A549 (cell line): ENCODE measurements around the gene SYTL3. TPM values are rescaled to one million over a fixed set of nuclear protein-coding genes. Genes with fewer than 3 reads are reported as not detected.

ENCODE experiments used
- ATAC-seq, 2 experiments: fragments of 200-7000 bp in 1 of 2; fragments of >200 bp in 1 of 2; cut with Nextera tagmentation in 1 of 2; cut with Tn5 transposase in 1 of 2; 3 replicates each; pipeline versions ENCODE4 v1.8.0 to v1.9.1; 2018 to 2020; ENCODE audit warnings: mild to moderate bottlenecking in 1 of 2, moderate library complexity in 1 of 2
- CTCF ChIA-PET: fragments of 300-600 bp; sonication (Branson Sonifier 250); formaldehyde crosslinking; extraction: SDS; loops from one replicate; lab custom pipeline; 2021; ENCODE audit warnings: antibody characterized with exemption, inconsistent platforms; lab: Yijun Ruan, JAX
- POLR2A ChIA-PET: fragments of 350-600 bp; formaldehyde crosslinking; extraction: SDS; loops from one replicate; lab custom pipeline; 2021; ENCODE audit warnings: antibody characterized with exemption, inconsistent platforms; lab: Yijun Ruan, JAX
- DNase-seq, 2 experiments: peaks; one replicate each; pipeline versions ENCODE4 v3.0.0 to v3.0.0-alpha.2; 2011 to 2016; ENCODE audit warnings: low read depth in 1 of 2, low spot score in 1 of 2
- FAIRE-seq: peaks from 2 replicates; lab custom pipeline; 2011; peaks lifted over from hg19 to GRCh38; lab: Jason Lieb, UNC
- H3K27ac ChIP-seq, 2 experiments: fragments of >200 bp; sonication (Bioruptor Twin); formaldehyde crosslinking; 3 replicates each; pipeline ENCODE4 v1.5.1; 2016 to 2017
- H3K4me1 ChIP-seq: fragments of >200 bp; sonication (Bioruptor Twin); formaldehyde crosslinking; 3 replicates; pipeline ENCODE4 v1.6.1; 2016
- H3K4me2 ChIP-seq: fragments of >200 bp; sonication (Bioruptor Twin); formaldehyde crosslinking; 3 replicates; pipeline ENCODE4 v1.6.1; 2016
- H3K4me3 ChIP-seq: fragments of >200 bp; sonication (Bioruptor Twin); formaldehyde crosslinking; 3 replicates; pipeline ENCODE4 v1.5.1; 2016
- H3K9me3 ChIP-seq: fragments of >200 bp; sonication (Bioruptor Twin); formaldehyde crosslinking; 3 replicates; pipeline ENCODE4 v1.6.1; 2016
- BCL3 ChIP-seq: fragments of >200 bp; sonication (Bioruptor Twin); formaldehyde crosslinking; IDR thresholded peaks from 3 replicates; pipeline ENCODE4 v1.6.1; 2016
- CBX2 ChIP-seq: fragments of 200-600 bp; sonication (generic); IDR thresholded peaks from 2 replicates; pipeline ENCODE4 v1.6.1; 2016; ENCODE audit warnings: low read depth, mild to moderate bottlenecking, borderline replicate concordance
- CBX8 ChIP-seq: fragments of 200-600 bp; sonication (generic); IDR thresholded peaks from 2 replicates; pipeline ENCODE4 v1.6.1; 2016
- CHD2 ChIP-seq: fragments of 150-350 bp; IDR thresholded peaks from 2 replicates; pipeline ENCODE4 v1.6.1; 2014; ENCODE audit warnings: low read length; ENCODE audit not compliant: partially characterized antibody
- E2F6 ChIP-seq: IDR thresholded peaks from 2 replicates; pipeline ENCODE4 v1.6.1; 2012; ENCODE audit warnings: low read depth, borderline replicate concordance
- EHF ChIP-seq: fragments of 250-450 bp; sonication (Bioruptor Pico); IDR thresholded peaks from 2 replicates; pipeline ENCODE4 v1.5.0; 2020; ENCODE audit warnings: mild to moderate bottlenecking
- ESRRA ChIP-seq: fragments of 150-350 bp; IDR thresholded peaks from 2 replicates; pipeline ENCODE4 v1.6.1; 2014; ENCODE audit warnings: mild to moderate bottlenecking, low read length, borderline replicate concordance
- FOSB ChIP-seq: fragments of 250-450 bp; sonication (Bioruptor Pico); IDR thresholded peaks from 2 replicates; pipeline ENCODE4 v1.5.0; 2020; ENCODE audit warnings: mild to moderate bottlenecking, moderate library complexity
- HDAC2 ChIP-seq: fragments of 200-600 bp; sonication (generic); IDR thresholded peaks from 2 replicates; pipeline ENCODE4 v1.6.1; 2016
- HES2 ChIP-seq: fragments of >200 bp; sonication (Bioruptor Twin); formaldehyde crosslinking; IDR thresholded peaks from 2 replicates; pipeline ENCODE4 v1.6.1; 2016
- HEYL ChIP-seq: fragments of 250-450 bp; sonication (Bioruptor Pico); IDR thresholded peaks from 2 replicates; pipeline ENCODE4 v1.8.0; 2021; ENCODE audit warnings: mild to moderate bottlenecking, moderate library complexity
- HOXA7 ChIP-seq: fragments of 250-450 bp; sonication (Bioruptor Pico); IDR thresholded peaks from 2 replicates; pipeline ENCODE4 v1.5.0; 2020; ENCODE audit warnings: mild to moderate bottlenecking, moderate library complexity
- HOXB5 ChIP-seq: fragments of 250-450 bp; sonication (Bioruptor Pico); IDR thresholded peaks from 2 replicates; pipeline ENCODE4 v1.5.0; 2020; ENCODE audit warnings: mild to moderate bottlenecking, moderate library complexity
- KDM5A ChIP-seq: fragments of 200-600 bp; sonication (generic); IDR thresholded peaks from 2 replicates; pipeline ENCODE4 v1.6.1; 2016; ENCODE audit warnings: antibody characterized with exemption, mild to moderate bottlenecking
- MAFK ChIP-seq: fragments of 450-650 bp; IDR thresholded peaks from 2 replicates; pipeline ENCODE4 v1.6.1; 2014; ENCODE audit not compliant: partially characterized antibody
- MAZ ChIP-seq: fragments of 150-350 bp; IDR thresholded peaks from 2 replicates; pipeline ENCODE4 v1.6.1; 2014; ENCODE audit warnings: antibody characterized with exemption, low read depth, low read length, borderline replicate concordance
- NFE2L2 ChIP-seq: fragments of 150-350 bp; conservative IDR thresholded peaks from 2 replicates; pipeline ENCODE4 v1.6.1; 2014; ENCODE audit warnings: low read length
- NPAS2 ChIP-seq: fragments of 250-450 bp; sonication (Bioruptor Pico); IDR thresholded peaks from 2 replicates; pipeline ENCODE4 v1.8.0; 2022; ENCODE audit warnings: mild to moderate bottlenecking, moderate library complexity, borderline replicate concordance
- NR3C1 ChIP-seq: fragments of >200 bp; sonication (Bioruptor Twin); formaldehyde crosslinking; IDR thresholded peaks from 3 replicates; pipeline ENCODE4 v1.6.1; 2017
- PBX3 ChIP-seq: IDR thresholded peaks from 2 replicates; pipeline ENCODE4 v1.6.1; 2012
- REST ChIP-seq: fragments of 200-600 bp; sonication (generic); IDR thresholded peaks from 2 replicates; pipeline ENCODE4 v1.6.1; 2016; ENCODE audit warnings: antibody characterized with exemption, mild to moderate bottlenecking, moderate library complexity
- RFX5 ChIP-seq: fragments of 450-650 bp; IDR thresholded peaks from 2 replicates; pipeline ENCODE4 v1.7.1; 2014; ENCODE audit warnings: antibody characterized with exemption, mild to moderate bottlenecking, moderate library complexity
- RNF2 ChIP-seq: fragments of 200-600 bp; sonication (generic); IDR thresholded peaks from 2 replicates; pipeline ENCODE4 v1.6.1; 2016; ENCODE audit warnings: low read depth, mild to moderate bottlenecking, antibody characterized with exemption, moderate library complexity, borderline replicate concordance
- SMC3 ChIP-seq: fragments of >200 bp; sonication (Bioruptor Twin); formaldehyde crosslinking; IDR thresholded peaks from 3 replicates; pipeline ENCODE4 v1.6.1; 2018; ENCODE audit warnings: inconsistent platforms
- TFCP2L1 ChIP-seq: fragments of 250-450 bp; sonication (Bioruptor Pico); IDR thresholded peaks from 2 replicates; pipeline ENCODE4 v1.5.0; 2021; ENCODE audit warnings: mild to moderate bottlenecking
- TP53 ChIP-seq: fragments of 250-450 bp; sonication (Bioruptor Pico); IDR thresholded peaks from 2 replicates; pipeline ENCODE4 v1.5.0; 2021; ENCODE audit warnings: mild to moderate bottlenecking, moderate library complexity
- WGBS: methylation state at CpG from one replicate; pipeline ENCODE4 v1.1.6; 2017; ENCODE audit errors: missing lambda C conversion rate; 5-methylcytosine and 5-hydroxymethylcytosine counted together
- polyA plus RNA-seq, 4 experiments: library from polyadenylated mRNA; depleted of rRNA in 3 of 4; stranded (reverse); fragments of >200 nt; fragmentation: RNase III in 1 of 4; extraction: RNeasy Plus Mini Kit Qiagen cat#74134 plus additional on column Dnase treatment in 1 of 4; gene quantifications; 2 replicates in 3 of 4; 3 replicates in 1 of 4; pipeline ENCODE4 v1.2.3, GENCODE V29; 2011 to 2017

Gene SYTL3
- polyA plus RNA-seq, 2 of the 4 experiments (the other 2 are of a cell fraction), result 0.63 to 0.89 TPM

GRCh38 chr6:158776737-158777136 lies 126.9 kb downstream of the SYTL3 start:
- FAIRE-seq (no peak), ATAC-seq (peak in 1 of 2 experiments; percentile 6; a peak in 2 of 6 replicates), DNase-seq (no peak)
- Histone ChIP-seq H3K4me2 (no peak overlapping the region), H3K4me1 (peaks cover 3% of the 10 kb centered on the region; the same call in 1 of the 3 replicates), H3K4me3 (no peak overlapping the region), H3K27ac (no peak overlapping the region), H3K9me3 (no peaks in the 10 kb centered on the region)
- no peak for TF ChIP-seq SMC3
- TF ChIP-seq EHF (CRISPR knock-in tag), result no peak
- TF ChIP-seq HES2, result no peak
- CTCF ChIA-PET, result interaction anchor here (0.7 to 2.8 kb wide), 4 partner anchors 11 to 195 kb away, joined by 3 to 6 read pairs (median 4); no protein-coding TSS in a partner anchor
- POLR2A ChIA-PET, result no interaction called here
- WGBS, result 72% methylated on average over 2 of the region's 2 CpGs

GRCh38 chr6:158777510-158777909 lies 127.7 kb downstream of the SYTL3 start:
- peaks cover 3% of the 10 kb centered on the region; the same call in 1 of the 3 replicates for H3K4me1 ChIP-seq
- TF ChIP-seq KDM5A, result no peak
- TF ChIP-seq HOXB5 (CRISPR knock-in tag), result no peak
- no peak for TF ChIP-seq HDAC2
- no peak for TF ChIP-seq RFX5
- no peak for TF ChIP-seq TFCP2L1 (CRISPR knock-in tag)
- TF ChIP-seq REST, result no peak
- no peak for TF ChIP-seq MAFK
- TF ChIP-seq CHD2, result no peak
- no peak for TF ChIP-seq NR3C1
- TF ChIP-seq HOXA7, result no peak
- no peak for TF ChIP-seq CBX8
- no peak for TF ChIP-seq HEYL (CRISPR knock-in tag)
- TF ChIP-seq CBX2, result no peak
- TF ChIP-seq FOSB (CRISPR knock-in tag), result no peak
- no peak for TF ChIP-seq TP53 (CRISPR knock-in tag)
- no peak overlapping the region for H3K4me2 ChIP-seq
- no peak overlapping the region for H3K27ac ChIP-seq
- FAIRE-seq, result no peak
- POLR2A ChIA-PET, result no interaction called here
- CTCF ChIA-PET, result interaction anchor here (1.4 kb wide), 1 partner anchor 194 kb away, joined by 4 read pairs; no protein-coding TSS in a partner anchor
- no peak for ATAC-seq
- DNase-seq, result no peak
- H3K4me3 ChIP-seq, result no peak overlapping the region
- no peaks in the 10 kb centered on the region for H3K9me3 ChIP-seq
- WGBS, result 100% methylated on average over 3 of the region's 3 CpGs

GRCh38 chr6:158778005-158778527 lies 128.2 kb downstream of the SYTL3 start:
- peaks cover 1% of the 10 kb centered on the region; the same call in 1 of the 3 replicates for H3K4me1 ChIP-seq
- H3K4me3 ChIP-seq, result no peak overlapping the region
- H3K27ac ChIP-seq, result no peak overlapping the region
- WGBS, result 95% methylated on average over 6 of the region's 6 CpGs
- CTCF ChIA-PET, result interaction anchor here (1.4 to 1.5 kb wide), 2 partner anchors 15 to 194 kb away, joined by 3 to 4 read pairs; no protein-coding TSS in a partner anchor
- POLR2A ChIA-PET, result no interaction called here
- ATAC-seq (no peak), FAIRE-seq (no peak), DNase-seq (no peak)
- no peak overlapping the region for H3K4me2 ChIP-seq
- H3K9me3 ChIP-seq, result no peaks in the 10 kb centered on the region
- no peak for TF ChIP-seq MAZ
- TF ChIP-seq ESRRA, result no peak
- TF ChIP-seq HDAC2, result no peak
- no peak for TF ChIP-seq E2F6
- TF ChIP-seq RNF2, result no peak
- TF ChIP-seq BCL3, result no peak
- no peak for TF ChIP-seq PBX3
- TF ChIP-seq NPAS2 (CRISPR knock-in tag), result no peak
- no peak for TF ChIP-seq NFE2L2
- TF ChIP-seq FOSB (CRISPR knock-in tag), result no peak
- no peak for TF ChIP-seq NR3C1
- TF ChIP-seq, all 56 proteins: peak for 0
